GM18517 (cell line): ENCODE measurements around the gene EFCAB10.

Source experiments
- ATAC-seq: cut with Tn5 transposase; IDR thresholded peaks from one replicate; pipeline ENCODE4 v1.9.1; 2021; ENCODE audit warnings: mild to moderate bottlenecking, moderate library complexity; ENCODE audit not compliant: unreplicated experiment

EFCAB10 gene

GRCh38 chr7:105581066-105581811, at the start of gene EFCAB10:
Gene EFCAB10, minus strand, starts transcription at chr7:105581493. Its CDS starts 30 bp downstream, at chr7:105581463.
- ATAC-seq = no peak

- ATAC-seq = no peak
Observed at GRCh38 chr7:105625986-105626385, 44.7 kb upstream of the EFCAB10 start.

- ATAC-seq = no peak
Observed at GRCh38 chr7:105623906-105624305, 42.6 kb upstream of the EFCAB10 start.

- ATAC-seq = no peak
Observed at GRCh38 chr7:105623378-105623777, 42.1 kb upstream of the EFCAB10 start.

GRCh38 chr7:105622106-105622731, 40.9 kb upstream of the EFCAB10 start:
- no peak for ATAC-seq

- ATAC-seq = no peak
Observed at GRCh38 chr7:105621617-105622016, 40.3 kb upstream of the EFCAB10 start.

- no peak for ATAC-seq
Observed at GRCh38 chr7:105621176-105621575, 39.9 kb upstream of the EFCAB10 start.

- no peak for ATAC-seq
Observed at GRCh38 chr7:105619590-105619989, 38.3 kb upstream of the EFCAB10 start.

GRCh38 chr7:105618016-105618296, 36.7 kb upstream of the EFCAB10 start:
- no peak for ATAC-seq

- ATAC-seq = no peak
Observed at GRCh38 chr7:105617280-105618015, 36.2 kb upstream of the EFCAB10 start.

GRCh38 chr7:105614341-105614840, 33.1 kb upstream of the EFCAB10 start:
- ATAC-seq = no peak

GRCh38 chr7:105613611-105614330, 32.5 kb upstream of the EFCAB10 start:
- ATAC-seq = no peak

- ATAC-seq = no peak
Observed at GRCh38 chr7:105612806-105613205, 31.5 kb upstream of the EFCAB10 start.

GRCh38 chr7:105611856-105612775, 30.8 kb upstream of the EFCAB10 start:
- ATAC-seq = no peak

- ATAC-seq = no peak
Observed at GRCh38 chr7:105610165-105610930, 29.1 kb upstream of the EFCAB10 start.

GRCh38 chr7:105602325-105603305, 21.3 kb upstream of the EFCAB10 start:
- ATAC-seq = no peak

- no peak for ATAC-seq
Observed at GRCh38 chr7:105600720-105601550, 19.6 kb upstream of the EFCAB10 start.
